ENCODE measurements around the gene TMPRSS11E. TPM values are rescaled to one million over a fixed set of nuclear protein-coding genes. Genes with fewer than 3 reads are reported as not detected.

The TMPRSS11E gene
- total RNA-seq, 2 donors from 2014 or later: not detected

DNA sequence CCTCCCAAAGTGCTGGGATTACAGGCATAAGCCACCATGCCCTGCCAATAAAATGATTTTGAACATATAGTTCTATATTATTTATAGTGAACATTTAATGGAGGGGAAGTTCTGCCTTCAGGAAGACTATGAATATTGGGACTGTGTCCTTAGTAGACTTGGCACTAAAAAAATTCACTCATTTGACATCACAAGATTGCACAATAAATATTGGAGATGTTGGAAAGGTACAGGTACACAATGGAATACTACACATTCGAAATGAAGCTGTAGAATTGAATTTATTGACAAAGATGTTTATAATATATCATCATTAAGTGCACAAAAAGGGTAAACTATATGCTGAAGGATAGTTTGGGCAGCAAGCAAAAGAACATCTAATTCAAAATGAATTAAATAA is 13.0 kb upstream of the TMPRSS11E start:
- Histone ChIP-seq H3K36me3 (no peaks in the 10 kb centered on the region), H3K9ac (ENCODE audit: low read depth in 2 of 2, low read length in 2 of 2) (no peak overlapping the region), H3K4me3 (no peak overlapping the region), H3K27me3 (no peaks in the 10 kb centered on the region), H3K4me1 (no peaks in the 10 kb centered on the region), H3K9me3 (no peaks in the 10 kb centered on the region), H3K27ac (no peak overlapping the region)
- intact Hi-C loops (cut with DNase I): no loop called here
- TF ChIP-seq, protein P1, sequence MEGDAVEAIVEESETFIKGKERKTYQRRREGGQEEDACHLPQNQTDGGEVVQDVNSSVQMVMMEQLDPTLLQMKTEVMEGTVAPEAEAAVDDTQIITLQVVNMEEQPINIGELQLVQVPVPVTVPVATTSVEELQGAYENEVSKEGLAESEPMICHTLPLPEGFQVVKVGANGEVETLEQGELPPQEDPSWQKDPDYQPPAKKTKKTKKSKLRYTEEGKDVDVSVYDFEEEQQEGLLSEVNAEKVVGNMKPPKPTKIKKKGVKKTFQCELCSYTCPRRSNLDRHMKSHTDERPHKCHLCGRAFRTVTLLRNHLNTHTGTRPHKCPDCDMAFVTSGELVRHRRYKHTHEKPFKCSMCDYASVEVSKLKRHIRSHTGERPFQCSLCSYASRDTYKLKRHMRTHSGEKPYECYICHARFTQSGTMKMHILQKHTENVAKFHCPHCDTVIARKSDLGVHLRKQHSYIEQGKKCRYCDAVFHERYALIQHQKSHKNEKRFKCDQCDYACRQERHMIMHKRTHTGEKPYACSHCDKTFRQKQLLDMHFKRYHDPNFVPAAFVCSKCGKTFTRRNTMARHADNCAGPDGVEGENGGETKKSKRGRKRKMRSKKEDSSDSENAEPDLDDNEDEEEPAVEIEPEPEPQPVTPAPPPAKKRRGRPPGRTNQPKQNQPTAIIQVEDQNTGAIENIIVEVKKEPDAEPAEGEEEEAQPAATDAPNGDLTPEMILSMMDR (IDR thresholded peaks at IDR 0.05): no peak
- no peak for DNase-seq

GRCh38 chr4:68434836-68435235 is 12.4 kb upstream of the TMPRSS11E start:
- Histone ChIP-seq H3K4me1 (no peaks in the 10 kb centered on the region), H3K36me3 (no peaks in the 10 kb centered on the region), H3K9ac (ENCODE audit: low read depth in 2 of 2, low read length in 2 of 2) (no peak overlapping the region), H3K4me3 (no peak overlapping the region), H3K9me3 (no peaks in the 10 kb centered on the region), H3K27me3 (no peaks in the 10 kb centered on the region), H3K27ac (no peak overlapping the region)
- intact Hi-C loops (cut with DNase I): no loop called here
- no peak for DNase-seq
- TF ChIP-seq, protein P1 (IDR thresholded peaks at IDR 0.05): no peak

- Histone ChIP-seq H3K27ac (no peak overlapping the region), H3K36me3 (no peaks in the 10 kb centered on the region), H3K9me3 (no peaks in the 10 kb centered on the region), H3K27me3 (no peaks in the 10 kb centered on the region), H3K4me3 (no peak overlapping the region), H3K4me1 (no peaks in the 10 kb centered on the region), H3K9ac (ENCODE audit: low read depth in 2 of 2, low read length in 2 of 2) (no peak overlapping the region)
- intact Hi-C loops (cut with DNase I): no loop called here
- TF ChIP-seq, protein P1 (IDR thresholded peaks at IDR 0.05): no peak
- no peak for DNase-seq
Measured at GRCh38 chr4:68445111-68445510, 2.2 kb upstream of the TMPRSS11E start.

DNA sequence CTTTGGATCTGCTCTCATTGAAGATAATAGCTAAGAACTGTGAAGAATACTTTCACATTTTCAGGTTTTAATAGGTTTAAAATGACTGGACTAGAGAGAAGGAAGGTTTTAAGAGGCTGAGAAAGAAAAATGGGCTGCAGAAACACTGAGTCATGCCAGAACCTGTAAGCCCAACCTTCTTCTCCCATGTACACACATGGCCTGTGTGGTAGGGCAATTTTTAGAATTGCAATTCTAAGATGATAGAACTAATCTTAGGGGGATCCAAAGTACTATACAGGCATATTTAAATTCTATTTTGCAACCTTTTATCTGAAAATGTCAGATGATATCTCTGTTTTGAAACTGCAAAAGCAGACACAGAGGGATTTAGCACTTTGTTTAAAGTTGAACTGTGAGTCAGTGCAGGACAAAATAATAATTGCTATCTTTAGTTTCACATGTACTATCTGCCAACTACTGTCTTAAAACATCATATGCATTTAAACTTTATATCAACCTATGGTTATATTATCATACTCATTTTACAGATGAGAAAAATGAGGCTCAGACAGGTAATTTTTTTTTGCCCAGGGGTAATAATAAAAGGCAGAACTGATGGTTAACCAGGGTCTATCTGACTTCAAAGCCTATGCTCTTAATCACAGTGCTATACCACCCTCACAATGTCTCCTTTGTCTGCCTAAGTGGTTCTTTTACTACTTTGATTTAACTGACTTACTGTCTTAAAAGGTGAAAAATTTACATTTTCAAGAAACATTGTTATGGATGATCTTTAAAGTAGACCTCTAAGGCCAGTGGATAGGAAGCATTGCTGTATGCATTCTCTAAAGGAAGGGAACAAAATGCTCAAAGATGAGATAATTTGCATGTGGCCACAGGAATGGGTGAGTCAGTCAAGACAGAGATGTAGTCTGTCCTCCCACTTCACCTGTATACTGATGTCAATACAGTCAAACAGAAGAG is 4.3 kb downstream of the TMPRSS11E start:
- no peak overlapping the region for H3K9ac ChIP-seq (ENCODE audit: low read depth in 2 of 2, low read length in 2 of 2)
- H3K27ac ChIP-seq: no peak overlapping the region
- H3K36me3 ChIP-seq: no peaks in the 10 kb centered on the region
- H3K4me3 ChIP-seq: no peak overlapping the region
- DNase-seq: no peak
- no peaks in the 10 kb centered on the region for H3K4me1 ChIP-seq
- no peaks in the 10 kb centered on the region for H3K27me3 ChIP-seq
- no peaks in the 10 kb centered on the region for H3K9me3 ChIP-seq
- intact Hi-C loops (cut with DNase I): no loop called here
- TF ChIP-seq, protein P1 (IDR thresholded peaks at IDR 0.05): no peak

- H3K9ac ChIP-seq (ENCODE audit: low read depth in 2 of 2, low read length in 2 of 2): no peak overlapping the region
- TF ChIP-seq, protein P1 (IDR thresholded peaks at IDR 0.05): no peak
- DNase-seq: no peak
- H3K4me3 ChIP-seq: no peak overlapping the region
- H3K36me3 ChIP-seq: no peaks in the 10 kb centered on the region
- no peaks in the 10 kb centered on the region for H3K4me1 ChIP-seq
- H3K27me3 ChIP-seq: no peaks in the 10 kb centered on the region
- intact Hi-C loops (cut with DNase I): no loop called here
- H3K27ac ChIP-seq: no peak overlapping the region
- no peaks in the 10 kb centered on the region for H3K9me3 ChIP-seq
Measured at GRCh38 chr4:68460085-68460484, 12.8 kb downstream of the TMPRSS11E start.
